Inflammatory macrophage (primary cell): ENCODE results near the gene IGFBPL1.
"Not testable (repeated sequence)": the region's sequence is repeated elsewhere in the genome, so short reads cannot be mapped to it uniquely, and the experiment has no call there.

Experiments used
- DNase-seq, 2 donors: peaks; one replicate each; pipeline ENCODE4 v3.0.0-alpha.2; 2020 to 2022
- total RNA-seq, 18 experiments: gene quantifications; one replicate each; lab custom pipeline; 2026; ENCODE audit warnings: mixed read lengths in 6 of 18, inconsistent platforms in 2 of 18; lab: John Stamatoyannopoulos, UW

Gene IGFBPL1
- 0 to 0.41 (median 0.07) reads per million in 18 experiments for total RNA-seq

- DNase-seq, result peak in 1 of 2 donors; percentile 37
Observed at GRCh38 chr9:38423973-38424843, at the start of gene IGFBPL1. Gene IGFBPL1, minus strand, starts transcription at chr9:38424454. Its CDS starts 30 bp downstream, at chr9:38424424.

- DNase-seq, result not testable (repeated sequence)
Observed at GRCh38 chr9:38472583-38473249, 48.5 kb upstream of the IGFBPL1 start.

GRCh38 chr9:38467404-38467803, 43.1 kb upstream of the IGFBPL1 start:
- no peak for DNase-seq

- no peak for DNase-seq
Observed at GRCh38 chr9:38453835-38454234, 29.6 kb upstream of the IGFBPL1 start.

- DNase-seq, result no peak
Observed at GRCh38 chr9:38451162-38451561, 26.9 kb upstream of the IGFBPL1 start.

GRCh38 chr9:38447703-38448102, 23.4 kb upstream of the IGFBPL1 start:
- no peak for DNase-seq

- peak in 1 of 2 donors; percentile 51 for DNase-seq
Observed at GRCh38 chr9:38445154-38446043, 21.1 kb upstream of the IGFBPL1 start.

GRCh38 chr9:38443597-38443996, 19.3 kb upstream of the IGFBPL1 start:
- DNase-seq, result no peak

- DNase-seq, result no peak
Observed at GRCh38 chr9:38443181-38443580, 18.9 kb upstream of the IGFBPL1 start.

GRCh38 chr9:38442473-38443096, 18.3 kb upstream of the IGFBPL1 start:
- DNase-seq, result no peak

- DNase-seq, result no peak
Observed at GRCh38 chr9:38441347-38442085, 17.3 kb upstream of the IGFBPL1 start.

GRCh38 chr9:38440516-38440915, 16.3 kb upstream of the IGFBPL1 start:
- DNase-seq, result peak; percentile 73 to 87

- DNase-seq, result no peak
Observed at GRCh38 chr9:38439916-38440301, 15.7 kb upstream of the IGFBPL1 start.

- DNase-seq, result no peak
Observed at GRCh38 chr9:38439291-38439915, 15.1 kb upstream of the IGFBPL1 start.

GRCh38 chr9:38437193-38437823, 13.1 kb upstream of the IGFBPL1 start:
- DNase-seq, result peak in 1 of 2 donors; percentile 15

GRCh38 chr9:38436708-38437107, 12.5 kb upstream of the IGFBPL1 start:
- DNase-seq, result no peak

- no peak for DNase-seq
Observed at GRCh38 chr9:38435521-38435920, 11.3 kb upstream of the IGFBPL1 start.

GRCh38 chr9:38434853-38435252, 10.6 kb upstream of the IGFBPL1 start:
- no peak for DNase-seq

- no peak for DNase-seq
Observed at GRCh38 chr9:38434365-38434764, 10.1 kb upstream of the IGFBPL1 start.

GRCh38 chr9:38432922-38433510, 8.8 kb upstream of the IGFBPL1 start:
- peak; percentile 59 to 60 for DNase-seq
